ENCODE data around the gene CNOT10. TPM values are rescaled to one million over a fixed set of nuclear protein-coding genes. Genes with fewer than 3 reads are reported as not detected.
A peak's percentile ranks its signal among the peaks of the same experiment; 100 is the strongest.

The CNOT10 gene
- total RNA-seq (2021; ENCODE audit: unreplicated experiment) (26.1 TPM), Bru-seq, nascent RNA (percentile 66 among the genes with signal in this experiment), BruChase-seq, experiment 1, labeled RNA remaining after a 2-hour chase (percentile 60 among the genes with signal in this experiment), BruChase-seq, experiment 2, labeled RNA remaining after a 6-hour chase (percentile 65 among the genes with signal in this experiment)
- 13.4 TPM for polyA plus RNA-seq (2012; ENCODE audit: insufficient read length)
- long read RNA-seq, transcript CNOT10-201 (19 exons, 2,815 nt): major isoform, 51 of 83 reads
- long read RNA-seq, partial matches to known transcripts: 5 of 83 reads
- long read RNA-seq, other reads (novel, unspliced or antisense): 24 of 83 reads

DNA sequence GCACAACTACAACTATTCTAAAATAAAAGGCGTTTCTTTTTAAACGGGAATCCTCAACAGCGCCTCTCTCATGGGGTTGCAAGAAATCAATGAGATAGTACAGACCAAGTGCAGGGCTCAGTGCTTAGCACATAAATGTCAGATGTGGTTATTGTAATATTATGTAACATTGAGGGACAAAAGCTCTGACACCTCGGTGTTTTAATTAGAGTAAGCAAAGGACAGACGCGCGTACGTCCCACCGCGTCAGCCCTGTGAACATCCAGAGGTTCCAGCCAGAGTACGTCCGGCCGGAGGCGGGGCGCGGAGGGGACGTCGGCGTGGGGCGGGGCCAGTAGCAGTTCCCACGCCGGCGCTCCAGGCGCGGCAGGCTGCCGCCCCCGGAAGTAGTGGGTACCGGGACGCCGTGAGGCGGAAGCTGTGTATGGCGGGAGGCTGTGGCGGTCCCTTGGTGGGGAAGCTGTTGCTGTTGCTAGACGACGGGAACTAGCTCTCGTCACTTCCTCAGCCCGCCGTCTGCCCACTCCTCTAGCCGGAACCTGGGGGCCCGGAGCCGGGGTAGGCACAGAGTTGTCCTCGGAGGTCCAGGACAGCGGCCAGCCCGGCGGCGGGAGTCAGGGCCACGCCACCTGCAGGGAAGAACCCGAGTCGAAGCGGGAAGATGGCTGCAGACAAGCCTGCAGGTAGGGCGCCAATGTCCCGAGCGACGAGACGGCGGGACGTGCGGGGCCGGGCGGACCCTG lies at the start of gene CNOT10:
Gene CNOT10 (plus strand): TSS at position 389 of the 743 bp plus-strand sequence. CDS start 273 bp downstream, at position 662.
- CTCF ChIA-PET: no interaction called here
- TF ChIP-seq SIN3A (IDR thresholded peaks at IDR 0.05; ENCODE audit: borderline replicate concordance, insufficient read depth, low read depth, low read length) (peak; percentile 76; the same call in 1 of the 2 replicates), REST (IDR thresholded peaks at IDR 0.05; ENCODE audit: insufficient read depth in 1 of 2, low read depth in 2 of 2, low read length in 1 of 2) (no peak), POLR2AphosphoS5 (IDR thresholded peaks at IDR 0.05; ENCODE audit: low read depth, low read length) (peak; percentile 68; the same call in 1 of the 2 replicates), TCF7L2 (IDR thresholded peaks at IDR 0.05; ENCODE audit: low read depth, low read length) (peak; percentile 57; the same call in 1 of the 2 replicates)
- in situ Hi-C loops (cut with HindIII; ENCODE audit: low pct_unique_long_range_greater_than_20kb, low sequenced_read_pairs) (no loop called here), intact Hi-C loops (cut with micrococcal nuclease; ENCODE audit: unreplicated experiment) (no loop called here)
- H3K27me3 ChIP-seq (ENCODE audit: control insufficient read depth, insufficient read depth, low read length): no peaks in the 10 kb centered on the region
- H3K9me3 ChIP-seq (ENCODE audit: control insufficient read depth, insufficient read depth, low read depth, low read length): no peaks in the 10 kb centered on the region
- BruUV-seq (replicated peaks): no TSS peak
- H3K4me1 ChIP-seq (ENCODE audit: control insufficient read depth, insufficient read depth, low read length): peaks cover 7% of the 10 kb centered on the region
- peak within 1 kb of the TSS; percentile 80 for H3K27ac ChIP-seq (ENCODE audit: low read length)
- POLR2A ChIA-PET: interaction anchor here (0.6 kb wide), 2 partner anchors 10 to 249 kb away, joined by 3 to 4 read pairs; no protein-coding TSS in a partner anchor
- DNase-seq (ENCODE audit: low read depth, low spot score): peak; percentile 66
- peak; percentile 100 for ATAC-seq
- no peaks in the 10 kb centered on the region for H3K36me3 ChIP-seq (ENCODE audit: control insufficient read depth, insufficient read depth, low read length)
- peak within 1 kb of the TSS; percentile 71 to 93 for H3K4me3 ChIP-seq (ENCODE audit: low read depth in 2 of 2, low read length in 2 of 2)

- Histone ChIP-seq H3K4me3 (ENCODE audit: low read depth in 2 of 2, low read length in 2 of 2) (no peak overlapping the region), H3K4me1 (ENCODE audit: control insufficient read depth, insufficient read depth, low read length) (no peaks in the 10 kb centered on the region), H3K9me3 (ENCODE audit: control insufficient read depth, insufficient read depth, low read depth, low read length) (no peaks in the 10 kb centered on the region), H3K36me3 (ENCODE audit: control insufficient read depth, insufficient read depth, low read length) (no peaks in the 10 kb centered on the region), H3K27ac (ENCODE audit: low read length) (no peak overlapping the region), H3K27me3 (ENCODE audit: control insufficient read depth, insufficient read depth, low read length) (no peaks in the 10 kb centered on the region; the same call in 1 of the 2 replicates)
- no peak for DNase-seq (ENCODE audit: low read depth, low spot score)
- BruUV-seq (replicated peaks): no TSS peak
- POLR2A ChIA-PET: no interaction called here
- CTCF ChIA-PET: no interaction called here
- TF ChIP-seq SIN3A (IDR thresholded peaks at IDR 0.05; ENCODE audit: borderline replicate concordance, insufficient read depth, low read depth, low read length) (no peak), TCF7L2 (IDR thresholded peaks at IDR 0.05; ENCODE audit: low read depth, low read length) (no peak), REST (IDR thresholded peaks at IDR 0.05; ENCODE audit: insufficient read depth in 1 of 2, low read depth in 2 of 2, low read length in 1 of 2) (no peak), POLR2AphosphoS5 (IDR thresholded peaks at IDR 0.05; ENCODE audit: low read depth, low read length) (no peak)
- TF ChIP-seq, protein P1, sequence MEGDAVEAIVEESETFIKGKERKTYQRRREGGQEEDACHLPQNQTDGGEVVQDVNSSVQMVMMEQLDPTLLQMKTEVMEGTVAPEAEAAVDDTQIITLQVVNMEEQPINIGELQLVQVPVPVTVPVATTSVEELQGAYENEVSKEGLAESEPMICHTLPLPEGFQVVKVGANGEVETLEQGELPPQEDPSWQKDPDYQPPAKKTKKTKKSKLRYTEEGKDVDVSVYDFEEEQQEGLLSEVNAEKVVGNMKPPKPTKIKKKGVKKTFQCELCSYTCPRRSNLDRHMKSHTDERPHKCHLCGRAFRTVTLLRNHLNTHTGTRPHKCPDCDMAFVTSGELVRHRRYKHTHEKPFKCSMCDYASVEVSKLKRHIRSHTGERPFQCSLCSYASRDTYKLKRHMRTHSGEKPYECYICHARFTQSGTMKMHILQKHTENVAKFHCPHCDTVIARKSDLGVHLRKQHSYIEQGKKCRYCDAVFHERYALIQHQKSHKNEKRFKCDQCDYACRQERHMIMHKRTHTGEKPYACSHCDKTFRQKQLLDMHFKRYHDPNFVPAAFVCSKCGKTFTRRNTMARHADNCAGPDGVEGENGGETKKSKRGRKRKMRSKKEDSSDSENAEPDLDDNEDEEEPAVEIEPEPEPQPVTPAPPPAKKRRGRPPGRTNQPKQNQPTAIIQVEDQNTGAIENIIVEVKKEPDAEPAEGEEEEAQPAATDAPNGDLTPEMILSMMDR (IDR thresholded peaks at IDR 0.05): no peak
- in situ Hi-C loops (cut with HindIII; ENCODE audit: low pct_unique_long_range_greater_than_20kb, low sequenced_read_pairs): no loop called here
- no peak for ATAC-seq
- intact Hi-C loops (cut with micrococcal nuclease; ENCODE audit: unreplicated experiment): no loop called here
Observed at GRCh38 chr3:32640939-32641338, 44.0 kb upstream of the CNOT10 start.

All from Panc1 (cell line).